SU-DHL-6 (cell line): ENCODE measurements around the gene SLC25A12.

Experiments used
- H2AFZ ChIP-seq: fragments of 200-600 bp; sonication (generic); 2 replicates; pipeline ENCODE4 v1.6.1; 2014; ENCODE audit warnings: low read depth, mild to moderate bottlenecking, moderate library complexity, mixed read lengths, antibody characterized with exemption, low read length; ENCODE audit not compliant: severe bottlenecking
- H3F3A ChIP-seq: fragments of 200-600 bp; shearing (Covaris generic); 2 replicates; pipeline ENCODE4 v1.6.0; 2016; ENCODE audit warnings: antibody characterized with exemption, mild to moderate bottlenecking; ENCODE audit not compliant: insufficient read depth
- H3K27ac ChIP-seq: fragments of 200-600 bp; sonication (generic); 2 replicates; pipeline ENCODE4 v1.5.1; 2016; ENCODE audit warnings: low read depth, mild to moderate bottlenecking, low read length, moderate library complexity, mixed read lengths
- H3K27me3 ChIP-seq: fragments of 200-600 bp; sonication (generic), shearing (Covaris generic); 2 replicates; pipeline ENCODE4 v1.6.0; 2014; ENCODE audit warnings: mild to moderate bottlenecking, low read length
- H3K36me3 ChIP-seq: fragments of 200-600 bp; sonication (generic); 2 replicates; pipeline ENCODE4 v1.6.1; 2014; ENCODE audit warnings: mild to moderate bottlenecking, low read length, mixed read lengths
- H3K4me2 ChIP-seq: fragments of 300-600, 200-600 bp; shearing (Covaris generic), sonication (generic); 2 replicates; pipeline ENCODE4 v1.6.0; 2014; ENCODE audit warnings: low read length, low read depth, mild to moderate bottlenecking; ENCODE audit not compliant: poor library complexity, severe bottlenecking
- H3K4me3 ChIP-seq: fragments of 200-600 bp; sonication (generic); 2 replicates; pipeline ENCODE4 v1.5.1; 2014; ENCODE audit warnings: antibody characterized with exemption, low read length, mild to moderate bottlenecking, mixed read lengths; ENCODE audit not compliant: insufficient read depth, poor library complexity, severe bottlenecking
- H3K79me2 ChIP-seq: fragments of 200-600 bp; sonication (generic); 2 replicates; pipeline ENCODE4 v1.6.1; 2014; ENCODE audit warnings: mild to moderate bottlenecking, low read length, moderate library complexity; ENCODE audit not compliant: insufficient read depth
- H3K9ac ChIP-seq: fragments of 200-600 bp; sonication (generic); 2 replicates; pipeline ENCODE4 v1.7.0; 2014; ENCODE audit warnings: mild to moderate bottlenecking, low read length
- H3K9me2 ChIP-seq: fragments of 200-600 bp; sonication (generic); replicated peaks from 2 replicates; pipeline ENCODE4 v1.6.1; 2014; ENCODE audit warnings: low read length; ENCODE audit not compliant: insufficient read depth
- H3K9me3 ChIP-seq: fragments of 200-600 bp; sonication (generic); 2 replicates; pipeline ENCODE4 v1.6.1; 2014; ENCODE audit warnings: low read length, mixed read lengths; ENCODE audit not compliant: insufficient read depth
- H4K20me1 ChIP-seq: fragments of 200-600 bp; sonication (generic); 2 replicates; pipeline ENCODE4 v1.6.1; 2014; ENCODE audit warnings: low read depth, mild to moderate bottlenecking, antibody characterized with exemption, low read length, moderate library complexity, mixed read lengths
- EZH2phosphoT487 ChIP-seq: fragments of 200-600 bp; sonication (generic), shearing (Covaris generic); conservative IDR thresholded peaks from 2 replicates; pipeline ENCODE4 v1.6.1; 2018; ENCODE audit warnings: mild to moderate bottlenecking, antibody characterized with exemption, low read length, moderate library complexity, mixed read lengths
- TF ChIP-seq, protein P1 (sequence below): fragments of 200-600 bp; sonication (generic); IDR thresholded peaks from one replicate; pipeline ENCODE4 v1.5.1; 2017; ENCODE audit warnings: antibody characterized with exemption, mild to moderate bottlenecking, low read length, moderate library complexity; ENCODE audit not compliant: insufficient read depth, poor library complexity, severe bottlenecking

The SLC25A12 gene

DNA sequence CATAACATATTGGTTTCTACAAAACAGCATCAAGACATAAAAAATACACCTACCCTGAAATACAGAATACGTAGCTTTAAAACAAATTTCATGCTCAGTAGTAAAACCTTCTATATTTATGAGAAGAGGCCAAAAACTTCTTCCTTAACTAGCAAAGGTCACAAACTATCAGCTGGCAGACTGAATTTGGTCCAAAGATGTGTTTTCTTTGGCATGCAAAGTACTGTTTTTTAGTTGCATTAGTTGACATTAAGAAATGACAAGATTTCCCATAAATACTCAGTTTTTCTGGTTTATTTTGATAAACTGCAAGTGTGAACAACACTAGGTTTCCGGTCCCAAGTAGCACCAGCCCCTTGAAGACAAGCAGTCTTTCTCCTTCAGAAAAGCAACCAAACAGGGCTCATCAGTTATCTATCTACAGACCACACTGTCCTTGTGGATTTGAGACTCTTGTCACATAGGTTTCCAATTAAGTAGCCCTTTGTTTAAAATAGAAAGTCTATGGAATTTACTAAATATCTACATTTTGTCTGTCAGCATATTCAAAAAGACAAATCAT lies 35.6 kb downstream of the SLC25A12 start:
- Histone ChIP-seq H3K9me3 (no peaks in the 10 kb centered on the region), H3K9ac (no peak overlapping the region), H3K27ac (no peak overlapping the region), H2AFZ (no peak overlapping the region), H3K4me2 (no peak overlapping the region), H3K36me3 (no peaks in the 10 kb centered on the region; the same call in 1 of the 2 replicates), H3K79me2 (peaks cover 17% of the 10 kb centered on the region), H4K20me1 (no peaks in the 10 kb centered on the region), H3F3A (no peaks in the 10 kb centered on the region), H3K9me2 (no peaks in the 10 kb centered on the region), H3K4me3 (no peak overlapping the region), H3K27me3 (no peaks in the 10 kb centered on the region)
- TF ChIP-seq, protein P1, sequence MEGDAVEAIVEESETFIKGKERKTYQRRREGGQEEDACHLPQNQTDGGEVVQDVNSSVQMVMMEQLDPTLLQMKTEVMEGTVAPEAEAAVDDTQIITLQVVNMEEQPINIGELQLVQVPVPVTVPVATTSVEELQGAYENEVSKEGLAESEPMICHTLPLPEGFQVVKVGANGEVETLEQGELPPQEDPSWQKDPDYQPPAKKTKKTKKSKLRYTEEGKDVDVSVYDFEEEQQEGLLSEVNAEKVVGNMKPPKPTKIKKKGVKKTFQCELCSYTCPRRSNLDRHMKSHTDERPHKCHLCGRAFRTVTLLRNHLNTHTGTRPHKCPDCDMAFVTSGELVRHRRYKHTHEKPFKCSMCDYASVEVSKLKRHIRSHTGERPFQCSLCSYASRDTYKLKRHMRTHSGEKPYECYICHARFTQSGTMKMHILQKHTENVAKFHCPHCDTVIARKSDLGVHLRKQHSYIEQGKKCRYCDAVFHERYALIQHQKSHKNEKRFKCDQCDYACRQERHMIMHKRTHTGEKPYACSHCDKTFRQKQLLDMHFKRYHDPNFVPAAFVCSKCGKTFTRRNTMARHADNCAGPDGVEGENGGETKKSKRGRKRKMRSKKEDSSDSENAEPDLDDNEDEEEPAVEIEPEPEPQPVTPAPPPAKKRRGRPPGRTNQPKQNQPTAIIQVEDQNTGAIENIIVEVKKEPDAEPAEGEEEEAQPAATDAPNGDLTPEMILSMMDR: no peak
- no peak for TF ChIP-seq EZH2phosphoT487

DNA sequence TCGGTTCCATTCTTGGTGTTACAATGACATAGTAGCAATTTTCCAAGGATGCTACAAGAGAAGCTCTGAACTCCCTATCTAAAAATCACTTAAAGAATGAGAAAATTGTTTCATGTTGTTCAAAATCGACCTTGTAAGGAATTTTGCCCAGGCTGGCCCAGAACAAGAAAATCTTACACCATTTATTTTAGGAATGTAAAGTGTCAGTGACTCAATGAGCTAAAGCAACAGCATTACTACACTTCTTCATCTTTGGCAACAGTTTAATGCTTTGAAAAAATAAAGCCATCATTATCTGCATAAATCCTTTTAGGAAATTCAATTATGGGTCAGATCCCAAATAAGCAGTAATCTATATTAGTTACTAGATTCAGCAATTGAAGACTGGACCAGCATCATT lies 38.6 kb downstream of the SLC25A12 start:
- H2AFZ ChIP-seq: no peak overlapping the region
- H3K79me2 ChIP-seq: peaks cover 11% of the 10 kb centered on the region
- no peaks in the 10 kb centered on the region for H3K9me3 ChIP-seq
- no peak overlapping the region for H3K9ac ChIP-seq
- H4K20me1 ChIP-seq: no peaks in the 10 kb centered on the region
- H3K36me3 ChIP-seq: peaks cover 8% of the 10 kb centered on the region; the same call in 1 of the 2 replicates
- H3K27ac ChIP-seq: no peak overlapping the region
- no peak overlapping the region for H3K4me2 ChIP-seq
- no peaks in the 10 kb centered on the region for H3K9me2 ChIP-seq
- no peak overlapping the region for H3K4me3 ChIP-seq
- H3F3A ChIP-seq: 0 out of 2 replicates have a peak, but pooled peaks cover 4% of the 10 kb centered on the region
- TF ChIP-seq, protein P1: no peak
- TF ChIP-seq EZH2phosphoT487: no peak
- no peaks in the 10 kb centered on the region for H3K27me3 ChIP-seq

DNA sequence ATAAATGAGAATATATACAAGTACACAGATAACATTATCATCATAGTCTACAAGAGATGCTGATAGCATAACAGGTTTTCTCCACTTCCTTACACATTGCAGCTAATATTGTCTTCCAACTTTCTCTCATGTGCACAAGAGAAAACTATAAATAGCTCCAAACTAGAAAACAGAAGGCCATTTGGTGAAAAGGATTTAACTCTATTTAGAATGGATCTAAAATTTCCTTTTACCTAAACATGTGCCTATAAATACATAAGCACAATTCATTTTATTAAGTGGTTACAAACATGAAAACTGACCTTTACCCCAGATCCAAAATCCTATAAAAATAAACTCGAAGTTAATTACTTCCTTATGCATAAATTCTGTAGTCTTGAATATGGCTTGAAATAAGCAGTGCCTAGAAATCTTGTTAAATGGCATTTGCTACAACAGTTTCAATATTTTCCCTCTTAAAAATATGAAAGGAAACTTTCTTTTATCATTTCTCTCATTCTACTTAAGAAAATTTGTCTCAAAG lies 41.6 kb downstream of the SLC25A12 start:
- H2AFZ ChIP-seq: no peak overlapping the region
- H4K20me1 ChIP-seq: no peaks in the 10 kb centered on the region
- no peak overlapping the region for H3K9ac ChIP-seq
- TF ChIP-seq, protein P1: no peak
- TF ChIP-seq EZH2phosphoT487: no peak
- H3K4me3 ChIP-seq: no peak overlapping the region
- no peak overlapping the region for H3K27ac ChIP-seq
- H3F3A ChIP-seq: 0 out of 2 replicates have a peak, but pooled peaks cover 4% of the 10 kb centered on the region
- no peaks in the 10 kb centered on the region for H3K9me2 ChIP-seq
- 0 out of 2 replicates have a peak, but pooled peaks cover 4% of the 10 kb centered on the region for H3K79me2 ChIP-seq
- no peak overlapping the region for H3K4me2 ChIP-seq
- no peaks in the 10 kb centered on the region for H3K9me3 ChIP-seq
- no peaks in the 10 kb centered on the region for H3K27me3 ChIP-seq
- peaks cover 8% of the 10 kb centered on the region; the same call in 1 of the 2 replicates for H3K36me3 ChIP-seq
